T47D (cell line): ENCODE data around the gene YKT6.

Experiments used
- DNase-seq, 2 experiments: peaks; one replicate each; pipeline versions ENCODE4 v3.0.0 to v3.0.0-alpha.2; 2011 to 2012; ENCODE audit warnings: low read depth in 1 of 2, low spot score in 1 of 2
- JUND ChIP-seq: IDR thresholded peaks from 2 replicates; pipeline ENCODE4 v1.6.1; 2012; ENCODE audit warnings: low read depth
- in situ Hi-C: cut with HindIII; loops from 2 replicates; pipeline ENCODE4 v1.10.0; 2016; ENCODE audit warnings: low sequenced_read_pairs, low pct_unique_long_range_greater_than_20kb

The YKT6 gene

DNA sequence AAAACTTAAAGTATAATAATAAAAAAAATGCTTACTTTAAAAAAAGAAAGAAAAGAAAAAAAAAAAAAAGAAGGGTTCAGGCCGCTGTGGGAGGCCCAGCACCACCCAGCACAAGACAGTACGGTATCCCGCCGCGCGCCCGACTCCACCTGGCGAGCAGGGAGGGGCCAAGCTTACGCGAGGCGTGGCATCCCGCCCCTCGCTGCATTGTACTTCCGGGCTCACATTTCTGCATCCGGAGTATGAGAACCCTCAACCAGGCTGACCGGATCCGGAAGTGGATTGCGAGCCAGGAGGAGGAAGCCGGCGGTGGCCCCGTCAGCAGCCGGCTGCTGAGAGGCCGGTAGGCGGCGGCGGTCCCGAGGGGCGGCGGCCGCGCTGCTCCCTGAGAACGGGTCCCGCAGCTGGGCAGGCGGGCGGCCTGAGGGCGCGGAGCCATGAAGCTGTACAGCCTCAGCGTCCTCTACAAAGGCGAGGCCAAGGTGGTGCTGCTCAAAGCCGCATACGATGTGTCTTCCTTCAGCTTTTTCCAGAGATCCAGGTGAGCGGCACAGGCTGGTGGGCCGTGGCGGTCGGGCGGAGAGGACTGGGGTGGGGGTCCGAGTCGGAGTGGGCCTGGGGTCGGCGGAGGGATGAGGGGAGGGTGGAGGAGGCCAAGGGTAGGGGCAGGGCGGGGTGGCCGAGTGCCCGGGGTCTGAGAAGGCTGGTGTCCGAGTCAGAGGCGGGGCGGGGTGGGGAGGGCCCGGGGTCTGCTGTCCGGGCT lies at the start of gene YKT6:
YKT6 (plus strand) TSS at position 280 of the 763 bp plus-strand sequence; CDS start at position 438, 158 bp downstream.
- DNase-seq, result peak; percentile 99 to 100
- in situ Hi-C loops, result no loop called here
- no peak for TF ChIP-seq JUND

DNA sequence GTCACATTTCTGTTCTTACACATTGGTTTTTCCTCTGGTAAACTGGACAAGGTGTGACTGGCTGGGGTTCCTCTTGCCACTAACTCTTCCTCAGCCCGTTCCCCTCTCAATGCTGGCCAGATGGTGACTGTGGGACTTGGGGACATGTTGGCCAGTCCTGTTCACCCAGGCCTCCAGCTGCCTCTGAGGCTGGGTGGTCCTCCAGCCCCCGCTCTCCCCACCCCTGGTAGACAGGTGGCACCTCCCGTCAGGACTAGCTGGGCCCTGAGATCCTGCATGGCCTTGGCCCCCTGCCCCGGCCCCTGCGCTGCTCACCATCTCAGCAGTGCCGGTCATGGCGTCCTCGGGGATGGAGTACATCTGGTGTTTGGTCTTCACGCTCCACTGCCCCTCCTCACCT lies 48.8 kb upstream of the YKT6 start:
- TF ChIP-seq JUND, result no peak
- in situ Hi-C loops, result no loop called here
- DNase-seq, result no peak

DNA sequence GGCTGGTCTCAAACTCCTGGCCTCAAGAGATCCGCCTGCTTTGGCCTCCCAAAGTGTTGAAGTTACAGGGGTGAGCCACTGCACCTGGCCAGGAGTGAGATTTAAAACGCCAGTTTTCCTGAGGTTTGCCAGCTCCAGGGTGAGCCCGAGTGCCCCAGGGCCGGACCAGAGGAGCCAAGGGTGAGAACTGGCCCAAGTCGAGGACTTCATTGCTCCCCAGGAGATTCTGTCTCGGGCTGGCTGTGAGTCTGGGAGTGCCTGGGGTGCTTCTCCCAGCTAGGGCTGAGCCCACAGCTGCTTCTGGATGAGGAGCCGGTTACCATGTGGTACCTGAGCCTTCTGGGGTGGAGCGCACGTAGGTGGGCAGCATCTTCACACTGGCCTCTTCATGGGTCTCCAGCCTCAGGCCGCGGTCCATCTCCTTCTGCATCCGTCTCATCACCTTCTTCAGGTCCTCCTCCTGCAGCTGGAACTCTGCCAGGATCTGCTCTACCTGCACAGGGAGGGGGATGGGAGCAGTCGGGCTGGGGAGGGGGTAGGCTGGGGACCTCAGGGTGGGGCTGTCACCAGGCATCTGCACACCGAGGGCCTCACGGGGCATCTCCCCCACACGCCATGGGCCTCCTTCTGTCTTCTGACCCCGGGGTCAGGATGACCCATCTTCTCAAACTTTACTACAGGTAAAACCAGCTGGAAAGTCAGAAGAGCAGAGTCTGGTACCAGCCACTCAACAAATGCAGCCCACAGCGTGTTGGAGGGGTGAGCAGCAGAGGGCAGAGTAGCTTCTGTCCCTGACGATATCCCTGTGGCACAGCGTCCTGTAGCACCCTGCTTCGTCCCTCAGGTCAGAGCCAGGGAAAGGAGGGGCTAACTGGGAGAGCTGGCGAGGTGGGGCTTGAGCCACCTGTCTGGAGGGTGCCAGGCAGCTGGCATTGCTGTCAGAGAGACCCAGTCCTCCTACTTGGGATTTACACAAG lies 47.5 kb upstream of the YKT6 start:
- no peak for TF ChIP-seq JUND
- DNase-seq, result peak in 1 of 2 experiments; percentile 60
- in situ Hi-C loops, result no loop called here

DNA sequence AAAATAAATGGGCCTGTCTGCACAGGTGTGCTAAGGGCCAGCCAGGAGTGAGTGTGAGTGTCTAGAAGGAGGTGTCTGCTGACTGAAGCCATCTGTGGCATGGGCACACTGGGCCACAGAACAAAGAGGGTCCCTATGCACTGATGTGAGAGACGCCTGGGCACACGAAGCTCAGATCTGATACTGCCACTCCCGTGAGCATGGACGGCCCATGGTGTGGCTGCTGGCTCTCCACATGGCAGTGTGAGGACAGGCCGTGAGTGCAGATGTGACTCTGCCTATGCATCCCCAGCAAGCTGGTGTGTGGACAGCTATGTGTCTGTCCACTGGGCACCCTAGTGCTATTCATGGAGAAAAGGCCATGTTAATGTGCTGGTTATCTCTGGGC lies 46.8 kb upstream of the YKT6 start:
- no peak for TF ChIP-seq JUND
- in situ Hi-C loops, result no loop called here
- no peak for DNase-seq

DNA sequence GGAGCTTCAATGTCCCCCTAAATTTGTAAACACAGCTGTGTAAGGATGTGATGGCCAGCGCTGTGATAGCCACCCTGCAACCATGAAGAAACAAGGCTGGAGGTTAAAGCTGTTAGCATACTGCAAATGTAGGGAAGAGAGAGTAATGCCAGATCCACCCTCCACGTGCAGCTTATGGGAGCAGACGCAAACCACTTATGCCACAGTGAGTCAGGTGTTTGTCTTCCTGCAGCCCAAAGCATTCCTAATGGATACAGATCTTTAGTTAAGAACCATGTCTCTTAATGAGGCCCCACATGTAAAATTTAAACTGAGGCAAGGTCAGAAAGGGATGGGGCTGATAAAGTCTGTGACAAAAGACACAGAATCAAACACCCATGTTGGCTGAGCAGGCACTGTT lies 46.1 kb upstream of the YKT6 start:
- in situ Hi-C loops, result no loop called here
- TF ChIP-seq JUND, result no peak
- no peak for DNase-seq

DNA sequence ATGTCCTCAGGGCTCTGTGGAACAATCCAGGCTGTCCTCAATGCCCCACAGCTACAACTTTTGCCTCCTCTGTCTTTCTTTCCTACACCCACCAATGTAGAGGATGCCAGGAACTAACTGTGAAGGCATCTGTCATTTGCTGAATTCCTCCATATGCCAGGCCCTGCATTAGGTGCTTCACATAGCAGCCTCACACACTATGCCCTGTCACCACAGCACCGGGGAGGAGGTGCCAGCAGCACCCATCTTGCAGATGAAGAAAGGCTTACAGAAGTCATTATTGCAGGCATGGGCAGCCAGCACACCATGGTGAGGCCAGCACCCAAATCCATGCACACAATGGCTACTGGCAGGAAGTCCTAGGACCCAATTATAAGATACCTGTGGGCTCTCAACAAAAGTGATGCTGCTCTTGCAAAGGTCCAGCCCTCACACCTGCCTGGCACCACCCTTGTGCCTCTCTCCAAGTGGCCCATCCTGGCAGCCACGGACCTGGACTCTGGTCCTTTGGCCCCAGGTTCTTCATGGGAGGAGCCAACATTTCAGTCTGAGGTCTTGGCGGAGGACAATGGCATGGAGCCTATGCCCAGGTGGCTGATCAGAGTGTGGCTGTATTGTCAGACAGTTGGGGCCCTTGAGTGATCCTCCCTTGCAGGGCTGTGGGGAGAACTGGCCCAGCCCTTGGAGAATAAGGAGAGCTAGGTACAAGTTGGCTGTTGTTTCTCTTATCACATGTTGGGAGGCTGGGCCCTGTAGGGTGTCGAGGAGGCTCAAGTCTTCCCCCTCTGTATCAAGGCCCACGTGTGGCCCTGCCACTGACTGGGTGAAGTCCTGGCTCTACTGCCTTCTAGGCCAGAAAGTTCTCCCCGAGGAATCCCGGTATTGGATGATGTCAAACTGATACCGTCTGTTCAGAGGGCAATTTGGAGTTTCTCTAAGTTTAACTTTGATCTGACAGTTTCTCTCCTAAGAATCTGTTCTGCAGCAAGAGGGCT lies 45.3 kb upstream of the YKT6 start:
- no peak for DNase-seq
- in situ Hi-C loops, result no loop called here
- no peak for TF ChIP-seq JUND

DNA sequence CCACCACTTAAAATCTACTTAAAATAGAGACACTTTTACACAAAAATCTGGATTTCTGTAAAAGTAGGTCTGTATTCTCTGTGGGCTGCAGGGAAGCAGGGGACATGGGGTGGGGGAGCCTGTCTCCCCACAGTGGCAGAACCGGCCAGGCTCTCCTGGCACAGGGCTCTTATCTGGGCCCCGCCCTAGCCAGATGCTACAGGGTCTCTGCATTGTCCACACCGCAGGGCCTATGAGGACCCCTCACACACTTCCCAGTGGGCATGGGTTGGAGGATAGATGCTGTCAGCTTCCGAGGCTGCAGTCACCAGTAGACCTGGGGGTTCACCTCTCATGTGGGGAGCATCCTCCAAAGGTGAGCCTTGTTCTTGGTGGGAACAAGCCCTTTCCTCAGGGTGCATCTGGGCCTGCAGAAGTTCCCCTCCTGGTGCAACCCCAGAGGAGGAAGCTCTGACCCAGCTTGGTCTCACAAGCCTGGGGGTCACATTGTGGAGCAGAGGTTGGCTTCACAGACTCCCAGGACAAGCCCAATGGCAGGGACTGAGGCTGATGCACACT lies 44.2 kb upstream of the YKT6 start:
- in situ Hi-C loops, result no loop called here
- DNase-seq, result no peak
- TF ChIP-seq JUND, result no peak

DNA sequence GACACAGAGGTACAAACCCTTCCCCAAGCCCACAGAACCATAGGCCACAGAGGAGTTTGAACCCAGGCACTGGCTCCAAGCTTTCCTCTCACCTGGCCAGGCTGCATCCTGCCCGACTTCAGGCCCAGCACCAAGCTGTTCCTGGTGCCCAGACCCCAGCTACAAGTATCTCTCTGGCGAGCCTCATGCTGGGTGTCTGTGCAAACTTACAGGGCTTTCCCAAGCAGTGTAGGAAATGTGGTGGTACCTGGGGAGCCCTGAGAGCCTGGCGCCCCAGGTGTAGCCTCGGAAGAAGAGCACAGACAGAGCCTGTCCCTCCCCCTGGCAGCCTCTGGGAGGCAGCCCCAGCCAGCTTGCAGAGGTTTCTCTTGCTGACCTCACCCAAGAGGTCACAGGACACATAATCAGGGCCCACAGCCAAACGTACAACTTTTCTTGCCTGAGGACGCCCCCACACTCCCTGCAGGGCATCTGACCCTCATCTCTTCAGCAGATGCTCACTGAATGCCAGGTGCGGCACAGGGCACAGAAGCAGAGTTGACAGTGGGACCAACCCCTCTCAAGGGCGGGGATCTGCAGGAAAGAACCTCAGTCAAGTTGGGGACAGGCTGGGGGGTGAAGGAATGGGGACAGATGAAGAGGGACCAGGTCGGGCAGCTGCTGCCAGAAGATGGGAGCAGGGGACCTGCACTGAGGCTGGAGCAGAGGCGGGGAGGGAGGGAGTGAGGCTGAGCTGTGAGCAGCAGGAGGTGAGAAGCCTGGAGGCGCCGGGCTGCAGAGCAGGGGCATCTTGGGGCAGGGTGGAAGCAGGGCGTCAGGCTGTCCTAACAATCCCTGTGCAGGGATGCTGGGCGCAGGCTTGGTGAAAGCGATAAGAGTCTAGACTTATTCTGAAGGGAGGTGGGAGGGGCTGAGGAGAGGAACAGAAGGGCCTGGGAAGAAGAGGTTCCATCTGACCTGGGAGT lies 43.4 kb upstream of the YKT6 start:
- peak in 1 of 2 experiments; percentile 13 for DNase-seq
- in situ Hi-C loops, result no loop called here

DNA sequence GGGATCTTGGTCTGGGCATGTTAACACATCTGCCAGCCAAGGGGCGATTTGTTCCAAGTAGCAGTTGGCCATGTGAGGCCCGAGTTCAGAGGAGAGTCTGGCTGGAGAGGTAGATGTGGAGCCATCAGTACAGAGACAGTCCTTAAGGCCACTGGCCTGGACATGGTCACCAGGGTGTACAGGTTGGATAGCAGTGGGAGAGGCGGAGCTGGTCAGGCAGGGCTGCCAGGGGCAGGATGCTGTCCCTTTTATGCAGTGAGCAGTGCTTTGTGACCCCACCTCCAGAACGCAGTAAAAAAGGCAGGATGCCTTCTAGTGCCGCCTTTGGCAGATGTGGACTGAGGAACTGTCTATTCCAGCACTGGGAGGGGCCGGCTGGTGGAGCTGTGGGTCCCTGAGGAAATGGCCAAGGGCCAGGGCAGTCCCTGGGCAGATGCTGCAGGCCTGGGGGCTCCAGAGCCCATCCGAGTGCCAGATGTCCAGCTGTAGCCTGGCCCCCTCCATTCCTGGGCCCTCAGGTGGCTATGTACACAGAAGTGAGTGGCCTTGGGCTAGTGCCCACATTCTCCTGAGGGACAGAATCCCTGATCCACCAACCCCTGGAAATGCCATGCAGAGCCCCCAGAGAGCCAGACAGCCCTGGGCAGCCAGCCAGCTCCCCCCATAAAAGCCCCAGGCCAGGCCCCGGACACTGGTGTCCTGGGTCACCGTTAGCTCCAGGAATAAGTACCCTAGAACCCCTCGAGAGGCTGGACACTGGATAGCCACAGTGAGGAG lies 42.5 kb upstream of the YKT6 start:
- no peak for DNase-seq
- TF ChIP-seq JUND, result no peak
- in situ Hi-C loops, result no loop called here

More for the DNA sequence above, 43.4 kb upstream of the YKT6 start:
- no peak for TF ChIP-seq JUND
